Fibroblast of the aortic adventitia (primary cell): ENCODE results near the gene NTRK2. TPM values are rescaled to one million over a fixed set of nuclear protein-coding genes. Genes with fewer than 3 reads are reported as not detected.

ENCODE experiments used
- DNase-seq: peaks from one replicate; pipeline ENCODE4 v3.0.0-alpha.2; 2010; ENCODE audit warnings: low read depth
- H3K4me3 ChIP-seq: 2 replicates; pipeline ENCODE4 v1.5.1; 2011; ENCODE audit warnings: low read depth, mild to moderate bottlenecking, control low read depth, low read length, moderate library complexity
- total RNA-seq: library from RNA; depleted of rRNA; stranded (reverse); fragments of >200 nt; gene quantifications from 2 replicates; pipeline ENCODE4 v1.2.3, GENCODE V29; 2012; ENCODE audit warnings: low replicate concordance
- TF ChIP-seq, protein P1 (sequence below): IDR thresholded peaks from 2 replicates; pipeline ENCODE4 v1.5.1; 2011; ENCODE audit warnings: mild to moderate bottlenecking, low read length, control low read depth, inconsistent platforms; ENCODE audit not compliant: insufficient read depth

The NTRK2 gene
- total RNA-seq, 1 donor = 3.3 TPM

DNA sequence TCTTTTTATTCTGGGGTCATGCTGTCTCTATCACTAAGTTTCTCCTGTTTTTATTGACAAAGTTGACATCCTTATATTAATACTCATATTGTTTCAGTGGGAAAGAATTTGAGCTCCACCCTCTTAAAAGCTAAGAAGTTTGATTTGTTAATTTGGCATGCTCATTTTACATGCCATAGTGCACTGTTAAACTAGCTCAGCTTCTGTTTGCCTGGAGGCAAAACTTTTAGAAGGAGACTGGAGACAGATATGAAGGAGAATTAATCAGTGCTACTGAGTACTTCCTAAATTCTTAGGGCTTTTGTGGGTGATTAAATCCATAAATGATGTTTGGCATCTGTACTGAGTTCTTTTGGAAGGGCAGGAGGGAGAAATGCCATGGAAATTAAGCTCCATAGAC lies 138.9 kb downstream of the NTRK2 start:
- H3K4me3 ChIP-seq = no peak overlapping the region
- no peak for DNase-seq
- TF ChIP-seq, protein P1, sequence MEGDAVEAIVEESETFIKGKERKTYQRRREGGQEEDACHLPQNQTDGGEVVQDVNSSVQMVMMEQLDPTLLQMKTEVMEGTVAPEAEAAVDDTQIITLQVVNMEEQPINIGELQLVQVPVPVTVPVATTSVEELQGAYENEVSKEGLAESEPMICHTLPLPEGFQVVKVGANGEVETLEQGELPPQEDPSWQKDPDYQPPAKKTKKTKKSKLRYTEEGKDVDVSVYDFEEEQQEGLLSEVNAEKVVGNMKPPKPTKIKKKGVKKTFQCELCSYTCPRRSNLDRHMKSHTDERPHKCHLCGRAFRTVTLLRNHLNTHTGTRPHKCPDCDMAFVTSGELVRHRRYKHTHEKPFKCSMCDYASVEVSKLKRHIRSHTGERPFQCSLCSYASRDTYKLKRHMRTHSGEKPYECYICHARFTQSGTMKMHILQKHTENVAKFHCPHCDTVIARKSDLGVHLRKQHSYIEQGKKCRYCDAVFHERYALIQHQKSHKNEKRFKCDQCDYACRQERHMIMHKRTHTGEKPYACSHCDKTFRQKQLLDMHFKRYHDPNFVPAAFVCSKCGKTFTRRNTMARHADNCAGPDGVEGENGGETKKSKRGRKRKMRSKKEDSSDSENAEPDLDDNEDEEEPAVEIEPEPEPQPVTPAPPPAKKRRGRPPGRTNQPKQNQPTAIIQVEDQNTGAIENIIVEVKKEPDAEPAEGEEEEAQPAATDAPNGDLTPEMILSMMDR = no peak

DNA sequence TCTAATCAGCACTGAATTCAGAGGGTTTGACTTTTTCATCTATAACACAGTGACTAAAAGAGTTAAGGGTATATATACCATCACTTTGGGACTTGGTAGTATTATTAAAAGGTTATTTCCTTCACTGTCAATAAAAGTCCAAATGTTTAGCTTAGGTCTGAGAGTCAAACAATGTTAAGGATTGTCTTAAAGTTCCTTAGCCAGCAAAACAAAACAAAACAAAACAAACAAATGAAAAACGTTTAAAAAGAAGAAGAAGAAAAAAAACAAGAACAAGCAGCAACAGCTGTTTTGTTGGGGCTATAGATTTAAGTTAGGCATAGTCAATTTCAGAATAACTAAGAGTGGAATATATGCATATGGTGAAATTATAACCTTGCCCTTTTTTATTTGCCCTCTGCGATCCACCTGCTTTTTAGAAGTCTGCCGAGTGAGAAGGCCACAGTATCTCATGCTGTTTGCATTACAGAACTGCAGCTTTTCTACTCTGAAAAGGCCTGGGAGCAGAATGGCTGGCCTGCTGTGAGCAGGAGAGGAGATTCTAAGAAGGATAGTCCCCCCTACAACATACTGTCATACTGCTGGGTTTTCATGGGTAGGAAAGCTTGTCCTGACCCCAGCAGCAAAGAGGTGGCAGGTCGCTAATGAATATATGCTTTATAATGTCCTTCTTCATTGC lies 141.7 kb downstream of the NTRK2 start:
- TF ChIP-seq, protein P1 = no peak
- H3K4me3 ChIP-seq = no peak overlapping the region
- DNase-seq = no peak

DNA sequence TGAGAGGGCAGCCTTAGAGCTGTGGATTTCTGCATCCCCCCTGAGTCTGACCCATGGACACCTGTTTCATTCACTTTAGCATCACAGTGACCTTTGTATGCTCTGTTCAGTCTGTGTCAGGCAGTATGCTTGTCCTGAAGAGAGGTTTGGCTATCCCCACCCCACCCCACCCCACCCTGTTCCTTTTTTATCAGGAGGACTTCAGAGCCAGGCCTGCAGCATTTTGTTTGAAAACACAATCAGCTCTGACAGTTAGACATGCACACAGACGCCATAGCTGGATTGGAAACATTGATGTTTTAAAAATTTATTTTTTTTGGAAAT lies 142.2 kb downstream of the NTRK2 start:
- TF ChIP-seq, protein P1 = no peak
- H3K4me3 ChIP-seq = no peak overlapping the region
- DNase-seq = no peak

DNA sequence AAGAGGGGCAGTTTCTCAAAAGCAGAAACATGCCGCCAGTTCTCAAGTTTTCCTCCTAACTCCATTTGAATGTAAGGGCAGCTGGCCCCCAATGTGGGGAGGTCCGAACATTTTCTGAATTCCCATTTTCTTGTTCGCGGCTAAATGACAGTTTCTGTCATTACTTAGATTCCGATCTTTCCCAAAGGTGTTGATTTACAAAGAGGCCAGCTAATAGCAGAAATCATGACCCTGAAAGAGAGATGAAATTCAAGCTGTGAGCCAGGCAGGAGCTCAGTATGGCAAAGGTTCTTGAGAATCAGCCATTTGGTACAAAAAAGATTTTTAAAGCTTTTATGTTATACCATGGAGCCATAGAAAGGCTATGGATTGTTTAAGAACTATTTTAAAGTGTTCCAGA lies 142.8 kb downstream of the NTRK2 start:
- TF ChIP-seq, protein P1 = no peak
- no peak for DNase-seq

DNA sequence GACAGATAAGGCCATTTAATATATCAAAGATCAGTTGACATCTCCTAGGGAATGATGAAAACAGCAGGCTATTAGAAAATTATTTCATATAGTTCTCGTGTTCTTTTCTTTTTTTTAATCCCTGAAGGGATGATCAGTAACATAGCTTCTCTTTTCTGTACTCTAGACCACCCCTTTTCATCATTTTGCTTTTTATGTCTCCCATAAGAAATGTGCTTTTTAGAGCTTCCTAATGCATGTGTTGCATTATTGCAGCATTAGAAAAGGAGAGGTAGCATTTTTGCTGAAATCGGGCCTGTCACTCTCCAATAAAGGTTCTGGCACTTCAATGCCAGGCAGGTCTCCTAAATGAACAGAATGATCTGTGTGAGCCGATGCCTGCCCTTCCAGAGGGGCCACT lies 143.3 kb downstream of the NTRK2 start:
- no peak overlapping the region for H3K4me3 ChIP-seq
- DNase-seq = no peak
- TF ChIP-seq, protein P1 = no peak

More for the DNA sequence above, 142.8 kb downstream of the NTRK2 start:
- no peak overlapping the region for H3K4me3 ChIP-seq

DNA sequence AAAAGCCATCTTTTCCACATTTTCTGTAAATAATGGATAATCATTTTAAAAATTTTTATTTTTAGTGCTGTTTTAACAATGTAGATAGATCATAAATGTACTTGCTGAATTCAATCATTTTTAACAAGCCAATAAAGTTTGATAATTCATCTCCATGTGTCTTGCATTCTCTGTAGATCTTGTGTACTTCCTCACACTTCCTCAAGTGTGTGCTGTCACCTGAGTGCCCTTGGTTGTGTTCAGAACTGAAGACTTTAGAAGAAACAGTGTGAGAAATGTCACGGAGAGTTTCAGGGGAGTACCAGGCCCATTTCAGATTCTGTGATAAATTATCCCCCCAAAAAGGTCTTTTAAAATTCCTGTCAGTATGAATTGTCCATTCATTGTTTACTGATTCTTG lies 146.0 kb downstream of the NTRK2 start:
- TF ChIP-seq, protein P1 = no peak
- DNase-seq = no peak

DNA sequence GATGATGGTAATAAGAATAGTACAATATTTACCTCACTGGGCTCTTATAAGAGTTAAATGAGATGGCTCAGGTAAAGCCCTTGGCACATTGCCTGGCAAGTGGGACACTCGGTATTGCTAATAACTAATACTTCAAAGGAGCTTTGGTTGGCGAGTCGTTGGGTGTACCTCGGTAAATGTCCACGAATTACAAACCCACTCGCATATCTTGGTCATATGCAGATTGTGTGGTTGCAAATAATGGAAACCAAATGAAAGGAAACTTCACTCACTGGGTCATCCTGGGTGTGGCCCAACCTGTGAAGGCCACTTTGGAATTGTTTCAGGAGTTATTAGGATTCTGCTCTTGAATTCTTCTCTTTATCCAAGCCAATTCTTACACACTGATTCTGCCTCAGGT lies 147.5 kb downstream of the NTRK2 start:
- DNase-seq = no peak
- TF ChIP-seq, protein P1 = no peak
- H3K4me3 ChIP-seq = no peak overlapping the region

More for the DNA sequence above, 146.0 kb downstream of the NTRK2 start:
- H3K4me3 ChIP-seq = no peak overlapping the region
